Stimulated activated CD8-positive, alpha-beta memory T cell treated with anti-CD3 and anti-CD28 coated beads, Interleukin-7, amount 100 ng/mL, for 1 hour (primary cell): ENCODE data around the gene NAA20.

Experiments used
- DNase-seq, 2 donors: peaks; one replicate each; pipeline ENCODE4 v3.0.0-alpha.2; 2020; ENCODE audit warnings: low read depth in 2 of 2

NAA20 gene

GRCh38 chr20:20076297-20077065 is 59.3 kb downstream of the NAA20 start:
- DNase-seq: no peak

GRCh38 chr20:20078041-20078440 is 60.9 kb downstream of the NAA20 start:
- no peak for DNase-seq

DNA sequence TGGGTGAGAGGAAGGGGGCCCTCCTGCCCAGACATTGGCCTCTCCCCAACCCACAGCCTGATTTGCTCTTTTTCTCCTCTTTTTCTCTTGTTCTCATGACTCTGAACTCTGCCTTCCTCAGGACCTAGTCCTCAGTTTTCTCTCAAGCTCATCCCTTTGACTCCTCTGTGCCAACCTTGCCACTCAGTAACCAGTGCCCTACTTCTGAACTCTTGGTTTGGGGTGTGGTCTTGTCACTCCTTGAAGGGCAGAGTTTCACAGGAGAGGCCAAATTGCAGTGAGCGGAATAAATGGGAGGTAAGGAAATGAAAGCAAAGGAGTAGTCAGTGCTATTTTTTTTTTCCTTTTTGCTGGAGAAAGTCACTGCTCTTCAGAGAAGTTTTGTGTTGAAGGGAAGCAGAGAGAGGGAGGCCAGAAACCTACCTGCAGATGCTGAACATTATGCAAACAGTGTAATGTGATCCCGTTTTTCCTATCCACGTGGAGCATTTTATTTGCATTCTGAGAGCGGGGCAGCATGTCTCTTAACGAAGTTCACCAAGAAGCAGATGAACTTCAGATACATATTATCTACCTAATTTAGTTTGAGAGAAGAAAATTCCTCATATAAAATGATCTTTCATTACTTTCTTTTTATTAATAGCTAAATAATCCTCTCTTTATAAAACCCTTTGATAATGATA is 62.1 kb downstream of the NAA20 start:
- DNase-seq: no peak
